Measurements from ENCODE around the gene DDX24.

GRCh38 chr14:94119071-94119470 is 38.1 kb upstream of the DDX24 start:
- TF ChIP-seq EZH2phosphoT487 (IDR thresholded peaks at IDR 0.05; ENCODE audit: insufficient read depth, low read depth): no peak
- TF ChIP-seq EZH2 (IDR thresholded peaks at IDR 0.05; ENCODE audit: insufficient read depth, poor library complexity, severe bottlenecking): no peak
